ENCODE results near the gene SLAMF9. TPM values are rescaled to one million over a fixed set of nuclear protein-coding genes. Genes with fewer than 3 reads are reported as not detected.

SLAMF9 gene
- total and polyA plus RNA-seq, 2 of the 8 experiments (the other 6 are each of a cell fraction or from before 2014, with no cell fraction given): not detected

GRCh38 chr1:159927849-159928431, 26.1 kb downstream of the SLAMF9 start (continued):
- TF ChIP-seq ZNF274 (IDR thresholded peaks at IDR 0.05; ENCODE audit: borderline replicate concordance, extremely low read depth, low read length) (no peak), BCL11A (IDR thresholded peaks at IDR 0.05; ENCODE audit: low read depth in 2 of 2, low read length in 2 of 2) (no peak), RNF2 (IDR thresholded peaks at IDR 0.05; ENCODE audit: borderline replicate concordance, low read depth, low read length, missing control alignments, poor library complexity, severe bottlenecking) (no peak)

Data from H1 (cell line).